Activated naive CD8-positive, alpha-beta T cell (primary cell): Measurements from ENCODE around the gene CNOT10.
"Not testable (repeated sequence)": the region's sequence is repeated elsewhere in the genome, so short reads cannot be mapped to it uniquely, and the experiment has no call there.

Source experiments
- H3K27ac Mint-ChIP-seq: one replicate; pipeline ENCODE4 v1.8.0; 2021; ENCODE audit warnings: mixed read lengths
- H3K27me3 Mint-ChIP-seq: one replicate; pipeline ENCODE4 v1.8.0; 2021; ENCODE audit warnings: mixed read lengths
- H3K36me3 Mint-ChIP-seq: one replicate; pipeline ENCODE4 v1.8.0; 2021; ENCODE audit warnings: mixed read lengths
- H3K4me1 Mint-ChIP-seq: one replicate; pipeline ENCODE4 v1.8.0; 2021; ENCODE audit warnings: low read depth, mixed read lengths
- H3K4me3 Mint-ChIP-seq: one replicate; pipeline ENCODE4 v1.8.0; 2021; ENCODE audit warnings: mild to moderate bottlenecking, mixed read lengths
- H3K9me3 Mint-ChIP-seq: one replicate; pipeline ENCODE4 v1.8.0; 2021; ENCODE audit warnings: low read depth, mixed read lengths

The CNOT10 gene, protein sequence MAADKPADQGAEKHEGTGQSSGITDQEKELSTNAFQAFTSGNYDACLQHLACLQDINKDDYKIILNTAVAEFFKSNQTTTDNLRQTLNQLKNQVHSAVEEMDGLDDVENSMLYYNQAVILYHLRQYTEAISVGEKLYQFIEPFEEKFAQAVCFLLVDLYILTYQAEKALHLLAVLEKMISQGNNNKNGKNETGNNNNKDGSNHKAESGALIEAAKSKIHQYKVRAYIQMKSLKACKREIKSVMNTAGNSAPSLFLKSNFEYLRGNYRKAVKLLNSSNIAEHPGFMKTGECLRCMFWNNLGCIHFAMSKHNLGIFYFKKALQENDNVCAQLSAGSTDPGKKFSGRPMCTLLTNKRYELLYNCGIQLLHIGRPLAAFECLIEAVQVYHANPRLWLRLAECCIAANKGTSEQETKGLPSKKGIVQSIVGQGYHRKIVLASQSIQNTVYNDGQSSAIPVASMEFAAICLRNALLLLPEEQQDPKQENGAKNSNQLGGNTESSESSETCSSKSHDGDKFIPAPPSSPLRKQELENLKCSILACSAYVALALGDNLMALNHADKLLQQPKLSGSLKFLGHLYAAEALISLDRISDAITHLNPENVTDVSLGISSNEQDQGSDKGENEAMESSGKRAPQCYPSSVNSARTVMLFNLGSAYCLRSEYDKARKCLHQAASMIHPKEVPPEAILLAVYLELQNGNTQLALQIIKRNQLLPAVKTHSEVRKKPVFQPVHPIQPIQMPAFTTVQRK

DNA sequence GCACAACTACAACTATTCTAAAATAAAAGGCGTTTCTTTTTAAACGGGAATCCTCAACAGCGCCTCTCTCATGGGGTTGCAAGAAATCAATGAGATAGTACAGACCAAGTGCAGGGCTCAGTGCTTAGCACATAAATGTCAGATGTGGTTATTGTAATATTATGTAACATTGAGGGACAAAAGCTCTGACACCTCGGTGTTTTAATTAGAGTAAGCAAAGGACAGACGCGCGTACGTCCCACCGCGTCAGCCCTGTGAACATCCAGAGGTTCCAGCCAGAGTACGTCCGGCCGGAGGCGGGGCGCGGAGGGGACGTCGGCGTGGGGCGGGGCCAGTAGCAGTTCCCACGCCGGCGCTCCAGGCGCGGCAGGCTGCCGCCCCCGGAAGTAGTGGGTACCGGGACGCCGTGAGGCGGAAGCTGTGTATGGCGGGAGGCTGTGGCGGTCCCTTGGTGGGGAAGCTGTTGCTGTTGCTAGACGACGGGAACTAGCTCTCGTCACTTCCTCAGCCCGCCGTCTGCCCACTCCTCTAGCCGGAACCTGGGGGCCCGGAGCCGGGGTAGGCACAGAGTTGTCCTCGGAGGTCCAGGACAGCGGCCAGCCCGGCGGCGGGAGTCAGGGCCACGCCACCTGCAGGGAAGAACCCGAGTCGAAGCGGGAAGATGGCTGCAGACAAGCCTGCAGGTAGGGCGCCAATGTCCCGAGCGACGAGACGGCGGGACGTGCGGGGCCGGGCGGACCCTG is at the start of gene CNOT10:
Gene CNOT10 (plus strand): TSS at position 389 of the 743 bp plus-strand sequence. CDS start 273 bp downstream, at position 662.
- peaks cover 9% of the 10 kb centered on the region for H3K36me3 Mint-ChIP-seq

GRCh38 chr3:32640939-32641338 is 44.0 kb upstream of the CNOT10 start:
- Mint-ChIP-seq H3K27ac (no peak overlapping the region), H3K4me3 (no peak overlapping the region), H3K36me3 (no peaks in the 10 kb centered on the region), H3K9me3 (no peaks in the 10 kb centered on the region), H3K27me3 (peaks cover 2% of the 10 kb centered on the region), H3K4me1 (no peaks in the 10 kb centered on the region)

More for the DNA sequence above, at the start of gene CNOT10:
- Mint-ChIP-seq H3K27ac (peak within 1 kb of the TSS; percentile 90), H3K27me3 (no peaks in the 10 kb centered on the region), H3K4me3 (peak within 1 kb of the TSS; percentile 96), H3K9me3 (no peaks in the 10 kb centered on the region), H3K4me1 (peaks cover 29% of the 10 kb centered on the region)

- Mint-ChIP-seq H3K4me3 (no peak overlapping the region), H3K27me3 (peaks cover 2% of the 10 kb centered on the region), H3K4me1 (no peaks in the 10 kb centered on the region), H3K36me3 (no peaks in the 10 kb centered on the region), H3K9me3 (no peaks in the 10 kb centered on the region), H3K27ac (no peak overlapping the region)
Measured at GRCh38 chr3:32641356-32641755, 43.6 kb upstream of the CNOT10 start.

- no peak overlapping the region for H3K27ac Mint-ChIP-seq
- H3K4me3 Mint-ChIP-seq: no peak overlapping the region
- no peaks in the 10 kb centered on the region for H3K4me1 Mint-ChIP-seq
- no peaks in the 10 kb centered on the region for H3K9me3 Mint-ChIP-seq
- no peaks in the 10 kb centered on the region for H3K27me3 Mint-ChIP-seq
- H3K36me3 Mint-ChIP-seq: no peaks in the 10 kb centered on the region
Measured at GRCh38 chr3:32643354-32643753, 41.6 kb upstream of the CNOT10 start.

GRCh38 chr3:32643816-32644215 is 41.2 kb upstream of the CNOT10 start:
- Mint-ChIP-seq H3K36me3 (no peaks in the 10 kb centered on the region), H3K4me3 (no peak overlapping the region), H3K9me3 (no peaks in the 10 kb centered on the region), H3K27ac (no peak overlapping the region), H3K27me3 (no peaks in the 10 kb centered on the region), H3K4me1 (no peaks in the 10 kb centered on the region)

GRCh38 chr3:32644380-32644779 is 40.6 kb upstream of the CNOT10 start:
- no peak overlapping the region for H3K27ac Mint-ChIP-seq
- H3K9me3 Mint-ChIP-seq: no peaks in the 10 kb centered on the region
- H3K27me3 Mint-ChIP-seq: no peaks in the 10 kb centered on the region
- H3K4me1 Mint-ChIP-seq: no peaks in the 10 kb centered on the region
- no peaks in the 10 kb centered on the region for H3K36me3 Mint-ChIP-seq
- no peak overlapping the region for H3K4me3 Mint-ChIP-seq

DNA sequence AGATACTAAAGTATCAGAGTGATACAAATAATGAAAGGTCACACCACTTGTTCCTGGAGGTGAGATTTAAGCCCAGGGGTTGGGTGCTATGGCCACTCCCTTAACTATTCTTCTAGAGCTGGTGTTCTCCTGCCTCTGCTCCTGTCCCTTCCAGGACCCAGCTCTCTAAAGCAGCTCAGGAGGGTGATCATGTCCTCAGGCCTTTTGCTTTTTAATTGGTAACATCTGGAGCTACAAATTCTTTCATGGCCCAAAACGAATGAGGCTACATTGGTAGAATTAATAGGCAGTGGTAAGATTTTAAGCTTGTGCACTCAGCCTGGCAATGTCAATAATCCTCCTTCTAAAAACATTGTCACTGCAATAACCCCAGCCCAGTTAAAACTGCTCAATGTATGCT is 38.2 kb upstream of the CNOT10 start:
- Mint-ChIP-seq H3K27me3 (no peaks in the 10 kb centered on the region), H3K4me3 (no peak overlapping the region), H3K4me1 (no peaks in the 10 kb centered on the region), H3K36me3 (no peaks in the 10 kb centered on the region), H3K9me3 (no peaks in the 10 kb centered on the region), H3K27ac (no peak overlapping the region)

DNA sequence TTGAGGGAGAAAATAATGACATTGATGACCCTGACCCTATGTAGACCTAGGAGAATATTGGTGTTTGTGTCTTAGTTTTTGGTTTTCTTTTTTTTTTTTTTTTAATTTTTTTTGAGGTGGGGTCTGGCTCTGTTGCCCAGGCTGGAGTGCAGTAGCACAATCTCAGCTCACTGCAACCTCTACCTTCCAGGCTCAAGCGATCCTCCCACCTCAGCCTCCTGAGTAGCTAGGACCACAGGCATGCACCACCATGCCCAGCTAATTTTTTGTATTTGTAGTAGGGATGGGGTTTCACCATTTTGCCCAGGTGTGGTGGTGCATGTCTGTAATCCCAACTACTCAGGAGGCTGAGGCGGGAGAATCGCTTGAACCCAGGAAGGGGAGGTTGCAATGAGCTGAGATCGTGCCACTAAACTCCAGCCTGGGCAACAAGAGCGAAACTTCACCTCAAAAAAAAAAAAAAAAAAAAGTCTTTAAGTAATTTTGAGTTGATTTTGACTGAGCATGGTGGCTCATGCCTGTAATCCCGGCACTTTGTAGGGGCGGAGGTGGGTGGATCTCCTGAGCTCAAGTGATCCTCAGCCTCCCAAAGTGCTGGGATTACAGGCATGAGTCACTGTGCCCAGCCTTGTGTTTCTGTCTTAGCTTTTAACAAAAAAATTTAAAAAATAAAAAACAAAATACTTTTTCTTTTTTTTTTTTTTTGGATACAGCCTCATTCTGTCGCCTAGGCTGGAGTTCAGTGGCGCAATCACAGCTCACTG is 32.5 kb upstream of the CNOT10 start:
- not testable (repeated sequence) for H3K27ac Mint-ChIP-seq, H3K27me3 Mint-ChIP-seq, H3K9me3 Mint-ChIP-seq, H3K4me1 Mint-ChIP-seq, H3K4me3 Mint-ChIP-seq, H3K36me3 Mint-ChIP-seq

DNA sequence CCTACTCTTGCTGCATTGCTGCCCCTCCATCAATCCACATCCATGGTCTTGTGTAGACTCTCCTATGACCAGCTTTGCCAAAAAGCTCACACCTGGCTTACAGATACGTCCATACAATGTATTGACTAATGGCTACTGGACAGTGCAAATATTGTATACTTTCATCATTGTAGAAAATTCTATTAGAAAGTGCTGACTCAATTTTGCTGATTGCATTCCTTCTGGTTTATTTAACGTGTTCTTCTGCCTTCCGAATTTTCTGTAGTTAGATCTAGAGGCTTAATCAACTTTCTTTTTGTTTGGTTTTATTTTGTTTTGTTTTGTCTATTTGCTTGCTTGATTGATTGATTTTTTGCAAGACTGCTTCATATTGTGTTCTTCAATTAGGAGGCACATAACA is 29.8 kb upstream of the CNOT10 start:
- no peaks in the 10 kb centered on the region for H3K4me1 Mint-ChIP-seq
- H3K4me3 Mint-ChIP-seq: no peak overlapping the region
- no peaks in the 10 kb centered on the region for H3K36me3 Mint-ChIP-seq
- peaks cover 5% of the 10 kb centered on the region for H3K27me3 Mint-ChIP-seq
- H3K9me3 Mint-ChIP-seq: no peaks in the 10 kb centered on the region
- H3K27ac Mint-ChIP-seq: no peak overlapping the region

DNA sequence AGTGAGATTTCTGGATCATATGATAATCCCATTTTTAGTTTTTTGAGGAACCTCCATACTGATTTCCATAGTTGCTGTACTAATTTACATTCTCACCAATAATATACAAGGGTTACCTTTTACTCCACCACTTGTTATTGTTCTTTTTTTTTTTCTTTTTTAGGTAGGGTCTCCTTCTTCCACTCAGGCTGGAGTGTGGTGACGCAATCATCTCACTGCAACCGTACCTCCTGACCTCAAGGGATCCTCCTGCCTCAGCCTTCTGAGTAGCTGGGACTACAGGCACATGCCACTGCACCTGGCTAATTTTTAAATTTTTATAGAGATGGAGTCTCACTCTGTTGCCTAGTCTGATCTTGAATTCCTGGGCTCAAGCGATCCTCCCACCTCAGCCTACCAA is 24.4 kb upstream of the CNOT10 start:
- no peaks in the 10 kb centered on the region for H3K9me3 Mint-ChIP-seq

GRCh38 chr3:32662647-32663046 is 22.3 kb upstream of the CNOT10 start:
- H3K9me3 Mint-ChIP-seq: no peaks in the 10 kb centered on the region
- H3K4me1 Mint-ChIP-seq: no peaks in the 10 kb centered on the region
- H3K4me3 Mint-ChIP-seq: no peak overlapping the region
- H3K27me3 Mint-ChIP-seq: peaks cover 2% of the 10 kb centered on the region
- H3K36me3 Mint-ChIP-seq: no peaks in the 10 kb centered on the region
- H3K27ac Mint-ChIP-seq: no peak overlapping the region

More for the DNA sequence above, 24.4 kb upstream of the CNOT10 start:
- no peak overlapping the region for H3K4me3 Mint-ChIP-seq
- H3K36me3 Mint-ChIP-seq: no peaks in the 10 kb centered on the region
- H3K27ac Mint-ChIP-seq: no peak overlapping the region
- H3K27me3 Mint-ChIP-seq: peaks cover 5% of the 10 kb centered on the region
- no peaks in the 10 kb centered on the region for H3K4me1 Mint-ChIP-seq

- not testable (repeated sequence) for H3K4me1 Mint-ChIP-seq, H3K27ac Mint-ChIP-seq, H3K36me3 Mint-ChIP-seq, H3K4me3 Mint-ChIP-seq, H3K9me3 Mint-ChIP-seq, H3K27me3 Mint-ChIP-seq
Measured at GRCh38 chr3:32664630-32665075, 20.3 kb upstream of the CNOT10 start.

- H3K27ac Mint-ChIP-seq: no peak overlapping the region
- no peaks in the 10 kb centered on the region for H3K36me3 Mint-ChIP-seq
- H3K4me1 Mint-ChIP-seq: no peaks in the 10 kb centered on the region
- H3K9me3 Mint-ChIP-seq: no peaks in the 10 kb centered on the region
- no peak overlapping the region for H3K4me3 Mint-ChIP-seq
- peaks cover 2% of the 10 kb centered on the region for H3K27me3 Mint-ChIP-seq
Measured at GRCh38 chr3:32667072-32667582, 17.9 kb upstream of the CNOT10 start.

DNA sequence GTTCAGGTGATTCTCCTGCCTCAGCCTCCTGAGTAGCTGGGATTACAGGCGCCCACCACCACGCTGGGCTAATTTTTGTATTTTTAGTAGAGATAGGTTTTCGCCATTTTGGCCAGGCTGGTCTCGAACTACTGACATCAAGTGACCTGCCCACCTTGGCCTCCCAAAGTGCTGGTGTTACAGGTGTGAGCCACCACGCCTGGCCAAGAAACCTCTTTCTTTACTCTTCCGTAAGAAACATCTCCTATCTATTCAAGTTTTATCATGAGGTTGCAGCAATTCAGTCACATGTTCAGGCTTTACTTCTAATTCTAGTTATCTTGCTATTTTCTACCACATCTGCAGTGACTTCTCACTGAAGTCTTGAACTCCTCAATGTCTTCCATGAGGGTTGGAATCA is 15.8 kb upstream of the CNOT10 start:
- not testable (repeated sequence) for H3K36me3 Mint-ChIP-seq, H3K4me1 Mint-ChIP-seq, H3K27me3 Mint-ChIP-seq, H3K27ac Mint-ChIP-seq, H3K4me3 Mint-ChIP-seq, H3K9me3 Mint-ChIP-seq
